IMR-90 (cell line): Measurements from ENCODE around the gene HOXD12.

Experiments
- CTCF ChIP-seq: conservative IDR thresholded peaks from 2 replicates; pipeline ENCODE4 v1.5.1; 2012; ENCODE audit warnings: mild to moderate bottlenecking, low read depth, low read length, improper control_type of control experiment
- RCOR1 ChIP-seq: IDR thresholded peaks from 2 replicates; pipeline ENCODE4 v1.6.1; 2012; ENCODE audit warnings: mild to moderate bottlenecking, low read length, improper control_type of control experiment; ENCODE audit not compliant: insufficient replicate concordance
- RFX5 ChIP-seq: IDR thresholded peaks from 2 replicates; pipeline ENCODE4 v1.8.0; 2012; ENCODE audit warnings: low read depth, mild to moderate bottlenecking, low read length, moderate library complexity
- USF2 ChIP-seq: fragments of 150-350 bp; IDR thresholded peaks from 2 replicates; pipeline ENCODE4 v1.6.1; 2017; ENCODE audit warnings: mild to moderate bottlenecking, antibody characterized with exemption, low read length, low read depth

- no peak for TF ChIP-seq CTCF
- no peak for TF ChIP-seq USF2
- TF ChIP-seq RCOR1 = no peak
- TF ChIP-seq RFX5 = no peak
Observed at GRCh38 chr2:176068419-176068832, 31.2 kb upstream of the HOXD12 start.
